ENCODE data around the gene OR2A12. TPM values are rescaled to one million over a fixed set of nuclear protein-coding genes. Genes with fewer than 3 reads are reported as not detected.

The OR2A12 gene
- total and polyA plus RNA-seq, 2 of the 13 experiments (the other 11 are each of a cell fraction or from before 2014, with no cell fraction given): 0.18 TPM; not detected in 1

DNA sequence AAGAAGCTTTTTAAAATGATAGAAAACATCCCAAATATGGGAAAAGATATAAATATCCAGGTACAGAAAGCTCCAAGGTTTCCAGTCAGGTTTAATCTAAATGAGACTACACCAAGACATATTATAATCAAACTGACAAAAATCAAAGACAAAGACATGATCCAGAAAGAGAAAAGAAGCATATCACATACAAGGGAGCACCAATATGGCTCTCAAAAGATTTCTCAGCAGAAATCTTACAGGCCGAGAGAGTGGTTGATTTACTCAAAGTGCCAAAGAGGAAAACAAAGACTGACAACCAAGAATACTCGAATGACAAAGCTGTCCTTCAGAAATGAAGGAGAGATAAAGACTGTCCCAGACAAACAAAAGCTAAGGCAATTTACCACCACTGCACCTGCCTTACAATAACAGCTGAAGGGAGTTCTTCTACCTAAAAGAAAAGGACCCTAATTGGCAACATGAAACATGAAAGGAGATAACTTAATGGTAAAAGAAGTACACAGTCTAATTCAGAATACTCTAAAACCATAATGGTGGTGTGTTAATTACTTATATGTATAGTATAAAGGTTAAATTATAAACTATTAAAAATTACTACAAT, 62.2 kb downstream of the OR2A12 start:
- Histone ChIP-seq H3K27me3 (ENCODE audit: control insufficient read depth in 1 of 2, insufficient read depth in 2 of 2, low read length in 2 of 2) (no peaks in the 10 kb centered on the region), H4K20me1 (ENCODE audit: insufficient read depth, low read length) (no peaks in the 10 kb centered on the region), H2AFZ (ENCODE audit: low read length) (no peak overlapping the region), H3K79me2 (ENCODE audit: insufficient read depth, low read length) (no peaks in the 10 kb centered on the region), H3K27ac (ENCODE audit: extremely low read length, insufficient read depth, low read length) (no peak overlapping the region), H3K4me2 (ENCODE audit: low read depth, low read length) (no peak overlapping the region), H3K4me3 (replicated peaks in 1 of 3; ENCODE audit: insufficient read depth in 1 of 3, low read depth in 2 of 3, low read length in 3 of 3) (no peak overlapping the region), H3K36me3 (replicated peaks in 1 of 2; ENCODE audit: control insufficient read depth in 1 of 2, insufficient read depth in 2 of 2, low read length in 2 of 2) (no peaks in the 10 kb centered on the region), H3K9me3 (ENCODE audit: low read length) (peaks cover 21% of the 10 kb centered on the region), H3K4me1 (ENCODE audit: insufficient read depth, low read length) (no peaks in the 10 kb centered on the region), H3K9ac (ENCODE audit: insufficient read depth, low read depth, low read length) (no peak overlapping the region)
- DNase-seq (ENCODE audit: low spot score) (no peak), ATAC-seq (no peak), FAIRE-seq (no peak)
- no TSS peak for BruUV-seq (replicated peaks)
- TF ChIP-seq ZFAT (CRISPR knock-in tag; conservative IDR thresholded peaks at IDR 0.05) (no peak), MED1 (CRISPR knock-in tag; IDR thresholded peaks at IDR 0.05) (no peak), ZNF619 (CRISPR knock-in tag; IDR thresholded peaks at IDR 0.05) (no peak)
- CTCF ChIA-PET (ENCODE audit: low intra/inter-chr PET ratio, low total read pairs): no interaction called here
- in situ Hi-C loops (cut with HindIII; ENCODE audit: extremely low pct_ligation_motif_present, low pct_unique_long_range_greater_than_20kb) (no loop called here), intact Hi-C loops (cut with micrococcal nuclease; ENCODE audit: unreplicated experiment) (no loop called here)
- POLR2A ChIA-PET: no interaction called here
- 0% methylated on average over 2 of the region's 2 CpGs for whole genome bisulfite sequencing (ENCODE audit: low lambda C conversion rate)

Small RNA genes within 50 kb of the gene (small RNA-seq; reads per million reads assigned to genes)
- gene OR2A41P (ENCODE audit: insufficient read depth in 2 of 3, insufficient read length in 3 of 3, low read depth in 2 of 3, low replicate concordance in 1 of 3): 0 reads per million in 3 experiments

Other genes starting within 250 kb of the OR2A12 start
- 101 and 124 TPM in 2 replicates for gene TCAF1, start 184.1 kb upstream of the OR2A12 start, total RNA-seq (2016; rRNA removed; fragmentation: Illumina TruSeq; extraction: Trizol)
- 36.2 and 40.0 TPM in 2 replicates for gene TCAF1, start 184.1 kb upstream of the OR2A12 start, polyA plus RNA-seq (2011; rRNA removed)
- gene OR2F2, start 151.0 kb upstream of the OR2A12 start, total RNA-seq (2016; rRNA removed; fragmentation: Illumina TruSeq; extraction: Trizol): 0.13 TPM in 1 of 2 replicates, not detected in the other
- gene OR2F2, start 151.0 kb upstream of the OR2A12 start, polyA plus RNA-seq (2011; rRNA removed): not detected in 2 replicates
- 0.90 and 1.5 TPM in 2 replicates for gene OR2F1, start 131.4 kb upstream of the OR2A12 start, total RNA-seq (2016; rRNA removed; fragmentation: Illumina TruSeq; extraction: Trizol)
- 0.35 and 0.36 TPM in 2 replicates for gene OR2F1, start 131.4 kb upstream of the OR2A12 start, polyA plus RNA-seq (2011; rRNA removed)
- not detected in 2 replicates for gene OR6B1, start 86.0 kb upstream of the OR2A12 start, total RNA-seq (2016; rRNA removed; fragmentation: Illumina TruSeq; extraction: Trizol)
- gene OR6B1, start 86.0 kb upstream of the OR2A12 start, polyA plus RNA-seq (2011; rRNA removed): 0.18 TPM in 2 replicates
- gene OR2A5, start 37.3 kb upstream of the OR2A12 start, total RNA-seq (2016; rRNA removed; fragmentation: Illumina TruSeq; extraction: Trizol): not detected in 2 replicates
- not detected in 2 replicates for gene OR2A5, start 37.3 kb upstream of the OR2A12 start, polyA plus RNA-seq (2011; rRNA removed)
- not detected in 2 replicates for gene OR2A25, start 16.5 kb upstream of the OR2A12 start, total RNA-seq (2016; rRNA removed; fragmentation: Illumina TruSeq; extraction: Trizol)
- gene OR2A25, start 16.5 kb upstream of the OR2A12 start, polyA plus RNA-seq (2011; rRNA removed): 0.07 TPM in 1 of 2 replicates, not detected in the other
- gene OR2A2, start 23.3 kb downstream of the OR2A12 start, total RNA-seq (2016; rRNA removed; fragmentation: Illumina TruSeq; extraction: Trizol): not detected in 2 replicates
- gene OR2A2, start 23.3 kb downstream of the OR2A12 start, polyA plus RNA-seq (2011; rRNA removed): not detected in 2 replicates
- gene OR2A14, start 36.9 kb downstream of the OR2A12 start, total RNA-seq (2016; rRNA removed; fragmentation: Illumina TruSeq; extraction: Trizol): not detected in 2 replicates
- gene OR2A14, start 36.9 kb downstream of the OR2A12 start, polyA plus RNA-seq (2011; rRNA removed): not detected in 2 replicates
- gene CTAGE4, start 97.2 kb downstream of the OR2A12 start, total RNA-seq (2016; rRNA removed; fragmentation: Illumina TruSeq; extraction: Trizol): not detected in 2 replicates
- gene CTAGE4, start 97.2 kb downstream of the OR2A12 start, polyA plus RNA-seq (2011; rRNA removed): not detected in 2 replicates
- gene ARHGEF35, start 109.6 kb downstream of the OR2A12 start, total RNA-seq (2016; rRNA removed; fragmentation: Illumina TruSeq; extraction: Trizol): 0.18 TPM in 1 of 2 replicates, not detected in the other
- 0.03 TPM in 1 of 2 replicates, not detected in the other for gene ARHGEF35, start 109.6 kb downstream of the OR2A12 start, polyA plus RNA-seq (2011; rRNA removed)
- gene OR2A42, start 153.3 kb downstream of the OR2A12 start, total RNA-seq (2016; rRNA removed; fragmentation: Illumina TruSeq; extraction: Trizol): not detected in 2 replicates
- not detected in 2 replicates for gene OR2A42, start 153.3 kb downstream of the OR2A12 start, polyA plus RNA-seq (2011; rRNA removed)
- not detected in 2 replicates for gene OR2A7, start 178.5 kb downstream of the OR2A12 start, total RNA-seq (2016; rRNA removed; fragmentation: Illumina TruSeq; extraction: Trizol)
- gene OR2A7, start 178.5 kb downstream of the OR2A12 start, polyA plus RNA-seq (2011; rRNA removed): not detected in 2 replicates
- gene CTAGE8, start 183.0 kb downstream of the OR2A12 start, total RNA-seq (2016; rRNA removed; fragmentation: Illumina TruSeq; extraction: Trizol): not detected in 2 replicates
- gene CTAGE8, start 183.0 kb downstream of the OR2A12 start, polyA plus RNA-seq (2011; rRNA removed): not detected in 2 replicates
- not detected in 2 replicates for gene OR2A1, start 226.1 kb downstream of the OR2A12 start, total RNA-seq (2016; rRNA removed; fragmentation: Illumina TruSeq; extraction: Trizol)
- gene OR2A1, start 226.1 kb downstream of the OR2A12 start, polyA plus RNA-seq (2011; rRNA removed): not detected in 2 replicates